ENCODE measurements around the gene CUX1.

- no peak for TF ChIP-seq CTCF (conservative IDR thresholded peaks at IDR 0.05 in 1 of 2, IDR thresholded peaks at IDR 0.05 in 1 of 2; ENCODE audit: low read depth in 1 of 2, low read length in 2 of 2)
- TF ChIP-seq EZH2 (IDR thresholded peaks at IDR 0.05; ENCODE audit: low read length, missing control alignments): no peak
Measured at GRCh38 chr7:102211590-102212550, 394.4 kb downstream of the CUX1 start.

All from fibroblast of lung (primary cell).